ENCODE results near the gene IL17B. TPM values are rescaled to one million over a fixed set of nuclear protein-coding genes. Genes with fewer than 3 reads are reported as not detected.
A peak's percentile ranks its signal among the peaks of the same experiment; 100 is the strongest.
"Not testable (repeated sequence)": the region's sequence is repeated elsewhere in the genome, so short reads cannot be mapped to it uniquely, and the experiment has no call there.

The IL17B gene
- total RNA-seq, 1 donor from 2014 or later: 56.1 TPM

- DNase-seq: peak; percentile 70
Observed at GRCh38 chr5:149400304-149400703, 21.2 kb upstream of the IL17B start.

- DNase-seq: no peak
Observed at GRCh38 chr5:149399775-149400174, 20.7 kb upstream of the IL17B start.

GRCh38 chr5:149398747-149399266, 19.7 kb upstream of the IL17B start:
- DNase-seq: not testable (repeated sequence)

- no peak for DNase-seq
Observed at GRCh38 chr5:149397530-149397929, 18.4 kb upstream of the IL17B start.

- DNase-seq: not testable (repeated sequence)
Observed at GRCh38 chr5:149394996-149395395, 15.9 kb upstream of the IL17B start.

- no peak for DNase-seq
Observed at GRCh38 chr5:149392718-149393117, 13.6 kb upstream of the IL17B start.

- DNase-seq: no peak
Observed at GRCh38 chr5:149391524-149391923, 12.4 kb upstream of the IL17B start.

- not testable (repeated sequence) for DNase-seq
Observed at GRCh38 chr5:149391076-149391475, 12.0 kb upstream of the IL17B start.

- no peak for DNase-seq
Observed at GRCh38 chr5:149389552-149390495, 10.7 kb upstream of the IL17B start.

- DNase-seq: no peak
Observed at GRCh38 chr5:149388498-149389190, 9.6 kb upstream of the IL17B start.

- DNase-seq: no peak
Observed at GRCh38 chr5:149387982-149388381, 8.9 kb upstream of the IL17B start.

GRCh38 chr5:149387081-149387631, 8.1 kb upstream of the IL17B start:
- no peak for DNase-seq

GRCh38 chr5:149386166-149386565, 7.1 kb upstream of the IL17B start:
- DNase-seq: no peak

- DNase-seq: no peak
Observed at GRCh38 chr5:149383399-149383798, 4.3 kb upstream of the IL17B start.

- DNase-seq: no peak
Observed at GRCh38 chr5:149382517-149383220, 3.6 kb upstream of the IL17B start.

GRCh38 chr5:149381986-149382338, 2.9 kb upstream of the IL17B start:
- peak; percentile 87 for DNase-seq

- DNase-seq: no peak
Observed at GRCh38 chr5:149381261-149381985, 2.3 kb upstream of the IL17B start.

- DNase-seq: no peak
Observed at GRCh38 chr5:149380466-149381121, 1.5 kb upstream of the IL17B start.

- DNase-seq: no peak
Observed at GRCh38 chr5:149379818-149380374, 804 bp upstream of the IL17B start.

- no peak for DNase-seq
Observed at GRCh38 chr5:149378241-149378820, 761 bp downstream of the IL17B start.
